ENCODE measurements around the gene SPATA19.

- TF ChIP-seq, protein P1, sequence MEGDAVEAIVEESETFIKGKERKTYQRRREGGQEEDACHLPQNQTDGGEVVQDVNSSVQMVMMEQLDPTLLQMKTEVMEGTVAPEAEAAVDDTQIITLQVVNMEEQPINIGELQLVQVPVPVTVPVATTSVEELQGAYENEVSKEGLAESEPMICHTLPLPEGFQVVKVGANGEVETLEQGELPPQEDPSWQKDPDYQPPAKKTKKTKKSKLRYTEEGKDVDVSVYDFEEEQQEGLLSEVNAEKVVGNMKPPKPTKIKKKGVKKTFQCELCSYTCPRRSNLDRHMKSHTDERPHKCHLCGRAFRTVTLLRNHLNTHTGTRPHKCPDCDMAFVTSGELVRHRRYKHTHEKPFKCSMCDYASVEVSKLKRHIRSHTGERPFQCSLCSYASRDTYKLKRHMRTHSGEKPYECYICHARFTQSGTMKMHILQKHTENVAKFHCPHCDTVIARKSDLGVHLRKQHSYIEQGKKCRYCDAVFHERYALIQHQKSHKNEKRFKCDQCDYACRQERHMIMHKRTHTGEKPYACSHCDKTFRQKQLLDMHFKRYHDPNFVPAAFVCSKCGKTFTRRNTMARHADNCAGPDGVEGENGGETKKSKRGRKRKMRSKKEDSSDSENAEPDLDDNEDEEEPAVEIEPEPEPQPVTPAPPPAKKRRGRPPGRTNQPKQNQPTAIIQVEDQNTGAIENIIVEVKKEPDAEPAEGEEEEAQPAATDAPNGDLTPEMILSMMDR (IDR thresholded peaks at IDR 0.05; ENCODE audit: insufficient read depth, low read length, poor library complexity, severe bottlenecking) = no peak
- TF ChIP-seq EZH2phosphoT487 (conservative IDR thresholded peaks at IDR 0.05; ENCODE audit: low read length) = no peak
These were observed 44.0 kb downstream of the SPATA19 start for GRCh38 chr11:133801356-133801755.

Measured in SU-DHL-6 (cell line).